ENCODE data around the gene CREB3L4. TPM values are rescaled to one million over a fixed set of nuclear protein-coding genes. Genes with fewer than 3 reads are reported as not detected.

Gene CREB3L4
- total and polyA plus RNA-seq, 2 of the 13 experiments (the other 11 are each of a cell fraction or from before 2014, with no cell fraction given): 9.9 to 18.7 TPM

GRCh38 chr1:153977250-153978240 is 9.8 kb downstream of the CREB3L4 start, which contains the start of gene JTB (continued):
- no peak for TF ChIP-seq PRDM15 (CRISPR knock-in tag; IDR thresholded peaks at IDR 0.05)
- no peak for TF ChIP-seq ZNF251 (CRISPR knock-in tag; IDR thresholded peaks at IDR 0.05)
- no peak for TF ChIP-seq ZNF331 (CRISPR knock-in tag; IDR thresholded peaks at IDR 0.05)
- no peak for TF ChIP-seq ADNP (CRISPR knock-in tag; IDR thresholded peaks at IDR 0.05)
- TF ChIP-seq PRDM10 (CRISPR knock-in tag; IDR thresholded peaks at IDR 0.05; ENCODE audit: low read depth): no peak
- no peak for TF ChIP-seq ZNF121 (CRISPR knock-in tag; IDR thresholded peaks at IDR 0.05)
- TF ChIP-seq PAWR (CRISPR knock-in tag; IDR thresholded peaks at IDR 0.05; ENCODE audit: borderline replicate concordance): no peak
- no peak; the same call in 1 of the 2 replicates for TF ChIP-seq ZNF318 (CRISPR knock-in tag; IDR thresholded peaks at IDR 0.05)
- TF ChIP-seq ZNF10 (CRISPR knock-in tag; IDR thresholded peaks at IDR 0.05; ENCODE audit: borderline replicate concordance, low read depth): no peak
- no peak for TF ChIP-seq ZNF282 (IDR thresholded peaks at IDR 0.05; ENCODE audit: partially characterized antibody)
- peak; percentile 36 for TF ChIP-seq POGZ (CRISPR knock-in tag; IDR thresholded peaks at IDR 0.05)
- peak; percentile 81 for TF ChIP-seq PHF21A (CRISPR knock-in tag; IDR thresholded peaks at IDR 0.05)

Data from HepG2 (cell line).